NB4 (cell line): ENCODE measurements around the gene CENPL.

Experiments
- POLR2A ChIP-seq: IDR thresholded peaks from 2 replicates; pipeline ENCODE4 v1.6.1; 2011; ENCODE audit warnings: mild to moderate bottlenecking; ENCODE audit not compliant: insufficient read length; ENCODE audit errors: extremely low read depth
- TF ChIP-seq, protein P1 (sequence below): IDR thresholded peaks from one replicate; pipeline ENCODE4 v1.5.1; 2012; ENCODE audit warnings: low read depth, low read length

DNA sequence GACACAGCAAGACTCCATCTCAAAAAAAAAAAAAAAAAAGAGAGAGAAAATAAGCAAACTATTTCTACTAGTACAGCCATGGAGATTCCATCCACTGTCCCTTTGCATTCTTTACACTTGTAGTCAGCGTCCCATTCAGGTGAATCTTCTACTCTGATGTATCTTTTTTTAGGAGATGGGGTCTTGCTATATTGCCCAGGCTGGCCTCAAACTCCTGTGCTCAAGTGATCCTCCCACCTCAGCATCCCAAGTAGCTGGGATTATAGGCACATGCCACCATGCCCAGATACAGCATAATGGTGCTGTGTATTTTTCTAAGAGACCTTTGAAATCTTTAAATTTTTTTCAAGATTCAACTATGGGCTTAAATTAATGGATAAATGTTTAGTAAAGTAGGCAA, 8.1 kb upstream of the CENPL start:
- TF ChIP-seq POLR2A, result no peak
- TF ChIP-seq, protein P1, sequence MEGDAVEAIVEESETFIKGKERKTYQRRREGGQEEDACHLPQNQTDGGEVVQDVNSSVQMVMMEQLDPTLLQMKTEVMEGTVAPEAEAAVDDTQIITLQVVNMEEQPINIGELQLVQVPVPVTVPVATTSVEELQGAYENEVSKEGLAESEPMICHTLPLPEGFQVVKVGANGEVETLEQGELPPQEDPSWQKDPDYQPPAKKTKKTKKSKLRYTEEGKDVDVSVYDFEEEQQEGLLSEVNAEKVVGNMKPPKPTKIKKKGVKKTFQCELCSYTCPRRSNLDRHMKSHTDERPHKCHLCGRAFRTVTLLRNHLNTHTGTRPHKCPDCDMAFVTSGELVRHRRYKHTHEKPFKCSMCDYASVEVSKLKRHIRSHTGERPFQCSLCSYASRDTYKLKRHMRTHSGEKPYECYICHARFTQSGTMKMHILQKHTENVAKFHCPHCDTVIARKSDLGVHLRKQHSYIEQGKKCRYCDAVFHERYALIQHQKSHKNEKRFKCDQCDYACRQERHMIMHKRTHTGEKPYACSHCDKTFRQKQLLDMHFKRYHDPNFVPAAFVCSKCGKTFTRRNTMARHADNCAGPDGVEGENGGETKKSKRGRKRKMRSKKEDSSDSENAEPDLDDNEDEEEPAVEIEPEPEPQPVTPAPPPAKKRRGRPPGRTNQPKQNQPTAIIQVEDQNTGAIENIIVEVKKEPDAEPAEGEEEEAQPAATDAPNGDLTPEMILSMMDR, result no peak
